Measurements from ENCODE around the gene CMAS. TPM values are rescaled to one million over a fixed set of nuclear protein-coding genes. Genes with fewer than 3 reads are reported as not detected.
A peak's percentile ranks its signal among the peaks of the same experiment; 100 is the strongest.

The CMAS gene
- total RNA-seq, 1 experiment from 2014 or later, result 35.6 TPM

- intact Hi-C loops (cut with micrococcal nuclease; ENCODE audit: unreplicated experiment), result loop anchor here (1.0 kb wide), 1 partner anchor 342 kb away; no protein-coding TSS in a partner anchor
- Mint-ChIP-seq H3K27me3 (ENCODE audit: unreplicated experiment) (peaks cover 30% of the 10 kb centered on the region), H3K4me3 (ENCODE audit: low read depth, unreplicated experiment) (no peak overlapping the region), H3K9me3 (ENCODE audit: low read depth, unreplicated experiment) (no peaks in the 10 kb centered on the region), H3K27ac (ENCODE audit: unreplicated experiment) (no peak overlapping the region), H3K36me3 (ENCODE audit: insufficient read depth, unreplicated experiment) (no peaks in the 10 kb centered on the region), H3K4me1 (ENCODE audit: low read depth, unreplicated experiment) (no peaks in the 10 kb centered on the region)
- no TSS peak for BruUV-seq (replicated peaks)
- DNase-seq, result peak; percentile 50
- peak; percentile 45 for TF ChIP-seq CTCF (IDR thresholded peaks at IDR 0.05; ENCODE audit: unreplicated experiment)
- CTCF ChIA-PET, result interaction anchor here (0.7 to 1.8 kb wide), 4 partner anchors 69 to 342 kb away, joined by 3 to 6 read pairs (median 3); no protein-coding TSS in a partner anchor
Observed at GRCh38 chr12:22100958-22101748, 55.1 kb downstream of the CMAS start.

GRCh38 chr12:22101749-22102243 is 55.8 kb downstream of the CMAS start:
- BruUV-seq (replicated peaks), result no TSS peak
- Mint-ChIP-seq H3K4me1 (ENCODE audit: low read depth, unreplicated experiment) (no peaks in the 10 kb centered on the region), H3K36me3 (ENCODE audit: insufficient read depth, unreplicated experiment) (no peaks in the 10 kb centered on the region), H3K27me3 (ENCODE audit: unreplicated experiment) (peaks cover 35% of the 10 kb centered on the region), H3K4me3 (ENCODE audit: low read depth, unreplicated experiment) (no peak overlapping the region), H3K9me3 (ENCODE audit: low read depth, unreplicated experiment) (no peaks in the 10 kb centered on the region), H3K27ac (ENCODE audit: unreplicated experiment) (no peak overlapping the region)
- DNase-seq, result peak; percentile 11
- no peak for TF ChIP-seq CTCF (IDR thresholded peaks at IDR 0.05; ENCODE audit: unreplicated experiment)
- CTCF ChIA-PET, result interaction anchor here (0.7 to 1.8 kb wide), 3 partner anchors 70 to 342 kb away, joined by 3 to 6 read pairs (median 3); no protein-coding TSS in a partner anchor
- intact Hi-C loops (cut with micrococcal nuclease; ENCODE audit: unreplicated experiment), result loop anchor here (1.0 kb wide), 1 partner anchor 342 kb away; no protein-coding TSS in a partner anchor

GRCh38 chr12:22103418-22103817 is 57.4 kb downstream of the CMAS start:
- Mint-ChIP-seq H3K9me3 (ENCODE audit: low read depth, unreplicated experiment) (no peaks in the 10 kb centered on the region), H3K27ac (ENCODE audit: unreplicated experiment) (no peak overlapping the region), H3K27me3 (ENCODE audit: unreplicated experiment) (peaks cover 21% of the 10 kb centered on the region), H3K4me1 (ENCODE audit: low read depth, unreplicated experiment) (no peaks in the 10 kb centered on the region), H3K4me3 (ENCODE audit: low read depth, unreplicated experiment) (no peak overlapping the region), H3K36me3 (ENCODE audit: insufficient read depth, unreplicated experiment) (no peaks in the 10 kb centered on the region)
- CTCF ChIA-PET, result no interaction called here
- intact Hi-C loops (cut with micrococcal nuclease; ENCODE audit: unreplicated experiment), result no loop called here
- DNase-seq, result no peak
- TF ChIP-seq CTCF (IDR thresholded peaks at IDR 0.05; ENCODE audit: unreplicated experiment), result no peak
- no TSS peak for BruUV-seq (replicated peaks)

GRCh38 chr12:22105542-22105941 is 59.5 kb downstream of the CMAS start:
- DNase-seq, result no peak
- TF ChIP-seq CTCF (IDR thresholded peaks at IDR 0.05; ENCODE audit: unreplicated experiment), result no peak
- intact Hi-C loops (cut with micrococcal nuclease; ENCODE audit: unreplicated experiment), result no loop called here
- Mint-ChIP-seq H3K27ac (ENCODE audit: unreplicated experiment) (no peak overlapping the region), H3K4me3 (ENCODE audit: low read depth, unreplicated experiment) (no peak overlapping the region), H3K4me1 (ENCODE audit: low read depth, unreplicated experiment) (no peaks in the 10 kb centered on the region), H3K36me3 (ENCODE audit: insufficient read depth, unreplicated experiment) (no peaks in the 10 kb centered on the region), H3K9me3 (ENCODE audit: low read depth, unreplicated experiment) (no peaks in the 10 kb centered on the region), H3K27me3 (ENCODE audit: unreplicated experiment) (peaks cover 12% of the 10 kb centered on the region)
- no TSS peak for BruUV-seq (replicated peaks)
- CTCF ChIA-PET, result no interaction called here
